ENCODE results near the gene GCM1.

- TF ChIP-seq CTCF (conservative IDR thresholded peaks at IDR 0.05) (no peak), ZFX (IDR thresholded peaks at IDR 0.05) (no peak)
Measured at GRCh38 chr6:53192682-53193188, 44.1 kb upstream of the GCM1 start.

Data from C4-2B (cell line).